ENCODE results near the gene AHCYL2.

DNA sequence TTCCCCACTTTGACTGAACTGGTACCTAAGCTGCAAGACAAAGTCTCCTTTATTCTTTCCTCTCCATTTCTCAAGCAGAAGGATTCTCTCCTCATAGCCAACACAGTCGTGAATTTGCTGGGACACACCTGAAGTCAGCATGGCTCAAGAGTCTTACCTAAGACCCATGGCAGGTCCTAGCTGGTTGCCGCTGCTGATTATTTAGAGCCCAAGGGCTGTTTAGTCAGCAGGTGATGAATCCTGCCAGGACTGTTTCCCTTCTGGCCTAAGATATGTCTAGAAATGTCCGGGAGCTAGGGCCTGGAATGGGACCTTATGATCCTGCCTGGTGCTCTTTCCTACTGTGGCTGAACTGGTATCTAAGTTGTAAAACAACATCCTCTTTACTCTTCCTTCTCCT is 82.8 kb downstream of the AHCYL2 start:
- TF ChIP-seq, protein P1, sequence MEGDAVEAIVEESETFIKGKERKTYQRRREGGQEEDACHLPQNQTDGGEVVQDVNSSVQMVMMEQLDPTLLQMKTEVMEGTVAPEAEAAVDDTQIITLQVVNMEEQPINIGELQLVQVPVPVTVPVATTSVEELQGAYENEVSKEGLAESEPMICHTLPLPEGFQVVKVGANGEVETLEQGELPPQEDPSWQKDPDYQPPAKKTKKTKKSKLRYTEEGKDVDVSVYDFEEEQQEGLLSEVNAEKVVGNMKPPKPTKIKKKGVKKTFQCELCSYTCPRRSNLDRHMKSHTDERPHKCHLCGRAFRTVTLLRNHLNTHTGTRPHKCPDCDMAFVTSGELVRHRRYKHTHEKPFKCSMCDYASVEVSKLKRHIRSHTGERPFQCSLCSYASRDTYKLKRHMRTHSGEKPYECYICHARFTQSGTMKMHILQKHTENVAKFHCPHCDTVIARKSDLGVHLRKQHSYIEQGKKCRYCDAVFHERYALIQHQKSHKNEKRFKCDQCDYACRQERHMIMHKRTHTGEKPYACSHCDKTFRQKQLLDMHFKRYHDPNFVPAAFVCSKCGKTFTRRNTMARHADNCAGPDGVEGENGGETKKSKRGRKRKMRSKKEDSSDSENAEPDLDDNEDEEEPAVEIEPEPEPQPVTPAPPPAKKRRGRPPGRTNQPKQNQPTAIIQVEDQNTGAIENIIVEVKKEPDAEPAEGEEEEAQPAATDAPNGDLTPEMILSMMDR (IDR thresholded peaks at IDR 0.05): no peak
- TF ChIP-seq POLR2A (IDR thresholded peaks at IDR 0.05): no peak
